Epidermal melanocyte (primary cell): Measurements from ENCODE around the gene CCDC57.
"Not testable (repeated sequence)": the region's sequence is repeated elsewhere in the genome, so short reads cannot be mapped to it uniquely, and the experiment has no call there.

Source experiments
- DNase-seq: peaks from one replicate; pipeline ENCODE4 v3.0.0; 2011; ENCODE audit warnings: low spot score; ENCODE audit not compliant: insufficient read length

CCDC57 gene

GRCh38 chr17:82204831-82205719 lies 7.6 kb downstream of the CCDC57 start:
- DNase-seq = no peak

GRCh38 chr17:82203920-82204319 lies 8.7 kb downstream of the CCDC57 start:
- DNase-seq = no peak

GRCh38 chr17:82202981-82203380 lies 9.7 kb downstream of the CCDC57 start:
- DNase-seq = no peak

GRCh38 chr17:82201498-82201910 lies 11.1 kb downstream of the CCDC57 start:
- DNase-seq = no peak

GRCh38 chr17:82200743-82201497 lies 11.7 kb downstream of the CCDC57 start:
- no peak for DNase-seq

- no peak for DNase-seq
Observed at GRCh38 chr17:82200135-82200534, 12.5 kb downstream of the CCDC57 start.

GRCh38 chr17:82199496-82199895 lies 13.1 kb downstream of the CCDC57 start:
- DNase-seq = no peak

GRCh38 chr17:82198092-82198491 lies 14.6 kb downstream of the CCDC57 start:
- DNase-seq = no peak

GRCh38 chr17:82195675-82196672 lies 16.7 kb downstream of the CCDC57 start:
- no peak for DNase-seq

- no peak for DNase-seq
Observed at GRCh38 chr17:82194765-82195164, 17.9 kb downstream of the CCDC57 start.

GRCh38 chr17:82193520-82194220 lies 19.0 kb downstream of the CCDC57 start:
- DNase-seq = no peak

- DNase-seq = not testable (repeated sequence)
Observed at GRCh38 chr17:82193050-82193449, 19.6 kb downstream of the CCDC57 start.

GRCh38 chr17:82188001-82188961 lies 24.4 kb downstream of the CCDC57 start:
- no peak for DNase-seq

GRCh38 chr17:82187500-82187899 lies 25.1 kb downstream of the CCDC57 start:
- no peak for DNase-seq

- no peak for DNase-seq
Observed at GRCh38 chr17:82186221-82186620, 26.4 kb downstream of the CCDC57 start.

- no peak for DNase-seq
Observed at GRCh38 chr17:82184761-82185160, 27.9 kb downstream of the CCDC57 start.

- DNase-seq = no peak
Observed at GRCh38 chr17:82180776-82181528, 31.7 kb downstream of the CCDC57 start.

GRCh38 chr17:82179946-82180475 lies 32.6 kb downstream of the CCDC57 start:
- DNase-seq = no peak
